PC-9 (cell line): ENCODE results near the gene JADE1. TPM values are rescaled to one million over a fixed set of nuclear protein-coding genes. Genes with fewer than 3 reads are reported as not detected.

Experiments
- BruUV-seq: library from RNA; stranded (reverse); fragments of 400-500 nt; replicated peaks from 2 replicates; lab custom pipeline; 2021; lab: Mats Ljungman, UMichigan
- CTCF ChIA-PET: fragments of 300-600 bp; sonication (Branson Sonifier 250); formaldehyde crosslinking; loops from one replicate; lab custom pipeline; 2022; ENCODE audit warnings: antibody characterized with exemption; lab: Charles Lee
- POLR2A ChIA-PET: fragments of 300-600 bp; sonication (Branson Sonifier 250); formaldehyde crosslinking; loops from one replicate; lab custom pipeline; 2022; ENCODE audit warnings: antibody characterized with exemption; ENCODE audit not compliant: unreplicated experiment; lab: Charles Lee
- DNase-seq, 2 experiments: peaks; one replicate each; pipeline versions ENCODE4 v3.0.0 to v3.0.0-alpha.2; 2015 to 2022; ENCODE audit warnings: mixed read lengths in 1 of 2
- H2AFZ ChIP-seq: fragments of 200-600 bp; sonication (generic); 2 replicates; pipeline ENCODE4 v1.8.1; 2017; ENCODE audit warnings: antibody characterized with exemption
- H3F3A ChIP-seq: fragments of 200-600 bp; sonication (generic); 2 replicates; pipeline ENCODE4 v1.8.1; 2017; ENCODE audit warnings: antibody characterized with exemption, mild to moderate bottlenecking, low read depth; ENCODE audit not compliant: insufficient read depth
- H3K27ac ChIP-seq: fragments of 200-600 bp; sonication (generic); 2 replicates; pipeline ENCODE4 v1.6.1; 2016; ENCODE audit warnings: mixed run types
- H3K27me3 ChIP-seq: fragments of 200-600 bp; sonication (generic); 2 replicates; pipeline ENCODE4 v1.6.1; 2016; ENCODE audit warnings: low read depth, mixed run types; ENCODE audit not compliant: insufficient read depth
- H3K36me3 ChIP-seq: fragments of 200-600 bp; sonication (generic); 2 replicates; pipeline ENCODE4 v1.6.1; 2016; ENCODE audit warnings: low read depth, mixed run types
- H3K4me1 ChIP-seq: fragments of 200-600 bp; sonication (generic); replicated peaks from 2 replicates; pipeline ENCODE4 v1.6.1; 2016; ENCODE audit warnings: mixed run types; ENCODE audit not compliant: insufficient read depth
- H3K4me2 ChIP-seq: fragments of 200-600 bp; sonication (generic); 2 replicates; pipeline ENCODE4 v1.6.1; 2017; ENCODE audit warnings: mixed run types
- H3K4me3 ChIP-seq: fragments of 200-600 bp; sonication (generic); 2 replicates; pipeline ENCODE4 v1.6.1; 2016; ENCODE audit warnings: mixed run types
- H3K79me2 ChIP-seq: fragments of 200-600 bp; sonication (generic); 2 replicates; pipeline ENCODE4 v1.6.1; 2017; ENCODE audit warnings: low read depth, mixed run types
- H3K9me2 ChIP-seq: fragments of 200-600 bp; sonication (generic); 2 replicates; pipeline ENCODE4 v1.8.1; 2017; ENCODE audit warnings: mild to moderate bottlenecking; ENCODE audit not compliant: insufficient read depth
- H3K9me3 ChIP-seq: fragments of 200-600 bp; sonication (generic); 2 replicates; pipeline ENCODE4 v1.8.1; 2016; ENCODE audit warnings: low read depth; ENCODE audit not compliant: insufficient read depth
- H4K20me1 ChIP-seq: fragments of 200-600 bp; sonication (generic); 2 replicates; pipeline ENCODE4 v1.8.1; 2017; ENCODE audit not compliant: insufficient read depth
- CTCF ChIP-seq: fragments of 200-600 bp; sonication (generic); conservative IDR thresholded peaks from 2 replicates; pipeline ENCODE4 v1.6.1; 2017; ENCODE audit warnings: mixed run types, antibody characterized with exemption, mild to moderate bottlenecking, moderate library complexity
- EZH2 ChIP-seq: fragments of 200-600 bp; sonication (generic); IDR thresholded peaks from 2 replicates; pipeline ENCODE4 v1.8.0; 2017; ENCODE audit warnings: antibody characterized with exemption, low read depth
- intact Hi-C: fragments of 100-400 bp; cut with micrococcal nuclease; formaldehyde crosslinking; loops from one replicate; pipeline ENCODE4 v1.10.0; 2022; ENCODE audit not compliant: unreplicated experiment
- total RNA-seq: library from RNA; stranded (reverse); gene quantifications from 2 replicates; pipeline ENCODE4 v1.2.3, GENCODE V29; 2021

JADE1 gene
- total RNA-seq, 1 experiment from 2014 or later: 23.1 TPM

DNA sequence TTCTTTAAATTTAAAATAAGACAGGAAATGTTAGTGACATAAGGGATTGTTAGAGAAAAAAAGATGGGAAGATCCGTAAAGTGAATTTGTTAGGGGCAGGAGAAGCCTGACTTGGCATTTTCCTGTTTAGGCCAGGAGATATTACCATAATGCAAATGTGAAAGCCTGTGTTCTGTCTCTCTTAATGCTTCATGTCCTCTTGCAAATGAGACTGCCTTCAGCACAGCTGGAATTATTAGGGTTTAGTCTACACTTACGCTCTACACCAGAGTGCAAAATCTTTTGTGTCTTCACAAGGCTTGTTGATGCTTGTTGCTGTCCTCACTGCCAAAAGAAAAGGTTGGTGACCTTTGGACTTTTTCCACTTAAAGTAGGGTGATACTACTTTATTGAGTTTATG is 56.8 kb downstream of the JADE1 start:
- Histone ChIP-seq H3F3A (no peaks in the 10 kb centered on the region), H3K79me2 (no peaks in the 10 kb centered on the region), H3K4me2 (no peak overlapping the region), H3K9me2 (no peaks in the 10 kb centered on the region), H3K9me3 (no peaks in the 10 kb centered on the region), H2AFZ (no peak overlapping the region), H3K27ac (no peak overlapping the region), H3K36me3 (no peaks in the 10 kb centered on the region; the same call in 1 of the 2 replicates), H4K20me1 (no peaks in the 10 kb centered on the region), H3K4me3 (no peak overlapping the region), H3K4me1 (no peaks in the 10 kb centered on the region), H3K27me3 (no peaks in the 10 kb centered on the region)
- intact Hi-C loops: no loop called here
- TF ChIP-seq EZH2 (no peak), CTCF (no peak)
- POLR2A ChIA-PET: no interaction called here
- BruUV-seq: no TSS peak
- no peak for DNase-seq
- CTCF ChIA-PET: no interaction called here

- no peaks in the 10 kb centered on the region for H3K4me1 ChIP-seq
- H3K4me3 ChIP-seq: no peak overlapping the region
- no peak overlapping the region for H2AFZ ChIP-seq
- no peaks in the 10 kb centered on the region for H3K9me2 ChIP-seq
- ChIA-PET POLR2A (no interaction called here), CTCF (no interaction called here)
- no peak overlapping the region for H3K4me2 ChIP-seq
- no peaks in the 10 kb centered on the region for H4K20me1 ChIP-seq
- no peaks in the 10 kb centered on the region; the same call in 1 of the 2 replicates for H3K36me3 ChIP-seq
- no peak overlapping the region for H3K27ac ChIP-seq
- no TSS peak for BruUV-seq
- no peaks in the 10 kb centered on the region for H3K9me3 ChIP-seq
- H3F3A ChIP-seq: no peaks in the 10 kb centered on the region
- H3K27me3 ChIP-seq: no peaks in the 10 kb centered on the region
- intact Hi-C loops: no loop called here
- DNase-seq: no peak
- no peak for TF ChIP-seq EZH2
- TF ChIP-seq CTCF: no peak
- H3K79me2 ChIP-seq: no peaks in the 10 kb centered on the region
Observed at GRCh38 chr4:128866691-128867090, 57.2 kb downstream of the JADE1 start.

- Histone ChIP-seq H2AFZ (no peak overlapping the region), H3F3A (no peaks in the 10 kb centered on the region), H3K79me2 (no peaks in the 10 kb centered on the region), H4K20me1 (no peaks in the 10 kb centered on the region), H3K4me3 (no peak overlapping the region), H3K27ac (no peak overlapping the region), H3K4me2 (no peak overlapping the region), H3K9me3 (no peaks in the 10 kb centered on the region), H3K36me3 (no peaks in the 10 kb centered on the region; the same call in 1 of the 2 replicates), H3K4me1 (no peaks in the 10 kb centered on the region), H3K27me3 (no peaks in the 10 kb centered on the region), H3K9me2 (no peaks in the 10 kb centered on the region)
- DNase-seq: no peak
- intact Hi-C loops: no loop called here
- no peak for TF ChIP-seq CTCF
- no TSS peak for BruUV-seq
- POLR2A ChIA-PET: no interaction called here
- CTCF ChIA-PET: no interaction called here
Observed at GRCh38 chr4:128868758-128869157, 59.3 kb downstream of the JADE1 start.
